ENCODE data around the gene EYA3.

DNA sequence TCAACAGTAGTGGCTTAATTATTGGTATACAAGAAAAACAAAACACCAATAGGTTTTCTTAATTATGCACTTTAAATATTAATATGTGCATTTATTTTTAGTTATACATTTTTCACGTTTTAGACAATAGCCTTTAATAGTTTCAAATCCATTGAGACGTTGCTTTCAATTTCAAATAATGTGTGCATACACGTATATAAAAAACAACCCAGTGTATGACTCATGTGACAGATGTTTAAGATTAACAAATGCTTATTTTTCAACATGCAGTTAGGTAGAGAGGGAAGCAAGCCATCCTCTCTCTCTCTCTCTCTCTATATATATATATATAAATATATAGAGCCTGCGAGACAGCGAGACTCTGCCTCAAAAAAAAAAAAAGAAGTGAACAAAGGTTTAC, 24.3 kb downstream of the EYA3 start:
- TF ChIP-seq, protein P1, sequence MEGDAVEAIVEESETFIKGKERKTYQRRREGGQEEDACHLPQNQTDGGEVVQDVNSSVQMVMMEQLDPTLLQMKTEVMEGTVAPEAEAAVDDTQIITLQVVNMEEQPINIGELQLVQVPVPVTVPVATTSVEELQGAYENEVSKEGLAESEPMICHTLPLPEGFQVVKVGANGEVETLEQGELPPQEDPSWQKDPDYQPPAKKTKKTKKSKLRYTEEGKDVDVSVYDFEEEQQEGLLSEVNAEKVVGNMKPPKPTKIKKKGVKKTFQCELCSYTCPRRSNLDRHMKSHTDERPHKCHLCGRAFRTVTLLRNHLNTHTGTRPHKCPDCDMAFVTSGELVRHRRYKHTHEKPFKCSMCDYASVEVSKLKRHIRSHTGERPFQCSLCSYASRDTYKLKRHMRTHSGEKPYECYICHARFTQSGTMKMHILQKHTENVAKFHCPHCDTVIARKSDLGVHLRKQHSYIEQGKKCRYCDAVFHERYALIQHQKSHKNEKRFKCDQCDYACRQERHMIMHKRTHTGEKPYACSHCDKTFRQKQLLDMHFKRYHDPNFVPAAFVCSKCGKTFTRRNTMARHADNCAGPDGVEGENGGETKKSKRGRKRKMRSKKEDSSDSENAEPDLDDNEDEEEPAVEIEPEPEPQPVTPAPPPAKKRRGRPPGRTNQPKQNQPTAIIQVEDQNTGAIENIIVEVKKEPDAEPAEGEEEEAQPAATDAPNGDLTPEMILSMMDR (conservative IDR thresholded peaks at IDR 0.05 in 1 of 2, IDR thresholded peaks at IDR 0.05 in 1 of 2; ENCODE audit: extremely low read depth in 1 of 2, insufficient read depth in 1 of 2, low read depth in 1 of 2, low read length in 2 of 2), result no peak
- TF ChIP-seq EZH2 (IDR thresholded peaks at IDR 0.05; ENCODE audit: borderline replicate concordance, low read length), result no peak

All from mammary epithelial cell (primary cell).